Transverse colon (tissue), 4 donors: ENCODE results near the gene COL3A1. TPM values are rescaled to one million over a fixed set of nuclear protein-coding genes. Genes with fewer than 3 reads are reported as not detected.
A peak's percentile ranks its signal among the peaks of the same experiment; 100 is the strongest.

Experiments used
- DNase-seq: peaks from one replicate; pipeline ENCODE4 v3.0.0-alpha.2; 2019
- H3K27ac ChIP-seq, 4 donors: fragments of 200-600 bp; sonication (generic); 2 replicates each; pipeline ENCODE4 v1.5.1; 2016 to 2018; ENCODE audit warnings: inconsistent platforms in 4 of 4
- H3K27me3 ChIP-seq: fragments of 200-600 bp; sonication (generic); 2 replicates; pipeline ENCODE4 v1.5.1; 2017; ENCODE audit warnings: inconsistent platforms
- H3K36me3 ChIP-seq, 4 donors: fragments of 200-600 bp; sonication (generic); 2 replicates each; pipeline ENCODE4 v1.5.1; 2017 to 2019; ENCODE audit warnings: inconsistent platforms in 4 of 4
- H3K4me1 ChIP-seq, 4 donors: fragments of 200-600 bp; sonication (generic); 2 replicates each; pipeline ENCODE4 v1.5.1; 2017 to 2020; ENCODE audit warnings: inconsistent platforms in 4 of 4
- H3K4me3 ChIP-seq, 4 donors: fragments of 200-600 bp; sonication (generic); 1 replicate in 1 of 4; 2 replicates in 3 of 4; pipeline versions ENCODE4 v1.5.1 to v1.6.1; 2017 to 2019; ENCODE audit warnings: inconsistent platforms in 4 of 4
- H3K9me3 ChIP-seq, 2 donors: fragments of 200-600 bp; sonication (generic); 2 replicates each; pipeline ENCODE4 v1.5.1; 2017 to 2019; ENCODE audit warnings: inconsistent platforms in 2 of 2
- EP300 ChIP-seq: sonication (generic); formaldehyde crosslinking; IDR thresholded peaks from one replicate; pipeline ENCODE4 v1.6.1; 2017; ENCODE audit warnings: antibody characterized with exemption, low read depth
- POLR2A ChIP-seq: fragments of 450-650 bp; IDR thresholded peaks from one replicate; pipeline ENCODE4 v1.6.1; 2016; ENCODE audit warnings: antibody characterized with exemption, mild to moderate bottlenecking, moderate library complexity
- POLR2AphosphoS5 ChIP-seq, 3 donors: sonication (generic); formaldehyde crosslinking; IDR thresholded peaks; one replicate each; pipeline ENCODE4 v1.6.1; 2016; ENCODE audit warnings: antibody characterized with exemption in 3 of 3
- WGBS, 2 donors: methylation state at CpG; one replicate each; pipeline ENCODE4 v1.1.5; 2018; ENCODE audit warnings: low coverage in 1 of 2; 5-methylcytosine and 5-hydroxymethylcytosine counted together
- in situ Hi-C, 4 donors: fragments of 200-750 bp; cut with MboI; loops; one replicate each; pipeline versions ENCODE4 v1.15.0 to v1.15.1; 2017; ENCODE audit warnings: low sequenced_read_pairs in 3 of 4, low pct_ligation_motif_present in 1 of 4, low pct_unique_long_range_greater_than_20kb in 1 of 4
- intact Hi-C: fragments of 100-400 bp; cut with DNase I; formaldehyde crosslinking; loops from one replicate; pipeline ENCODE4 v1.15.1; 2023; ENCODE audit warnings: low total_unique reads
- total RNA-seq, 4 donors: library from RNA; depleted of rRNA; stranded (reverse); fragments of >200 nt; gene quantifications; one replicate each; pipeline ENCODE4 v1.1.0, GENCODE V29; 2016
- TF ChIP-seq, protein P1 (sequence below), 5 experiments: fragments of 200-600 bp in 3 of 5; fragments of 450-650 bp in 2 of 5; sonication (generic) in 3 of 5; IDR thresholded peaks; 1 replicate in 2 of 5; 2 replicates in 3 of 5; pipeline ENCODE4 v1.5.1; 2016 to 2017; ENCODE audit warnings: antibody characterized with exemption in 5 of 5, inconsistent platforms in 3 of 5, mild to moderate bottlenecking in 2 of 5, moderate library complexity in 1 of 5

The COL3A1 gene
- total RNA-seq, 4 donors from 2014 or later, result 103 to 424 (median 114) TPM

DNA sequence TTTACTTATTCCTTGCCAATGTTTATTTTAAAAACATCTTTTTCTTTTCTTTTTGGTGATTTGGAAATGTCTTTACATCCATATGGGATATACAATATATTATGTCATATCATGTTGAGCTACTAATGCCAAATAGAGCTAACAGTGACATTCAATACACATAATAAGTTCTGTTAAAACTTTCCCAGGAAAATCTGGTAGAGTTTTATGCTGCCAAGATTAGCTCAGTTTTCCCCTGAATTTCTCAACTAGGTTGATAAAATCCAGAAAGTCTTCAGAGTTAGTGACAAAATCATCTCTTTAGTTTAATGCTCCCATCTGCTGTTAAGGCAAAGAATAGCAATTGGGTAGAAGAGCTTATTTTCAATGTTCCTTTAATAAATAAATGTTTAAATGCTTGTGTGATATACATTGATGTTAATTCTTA lies 9.9 kb downstream of the COL3A1 start:
- intact Hi-C loops (no loop called here), in situ Hi-C loops (loop anchor here in 1 of 4 donors (10.0 kb wide), 1 partner anchor 459 kb away; no protein-coding TSS in a partner anchor)

DNA sequence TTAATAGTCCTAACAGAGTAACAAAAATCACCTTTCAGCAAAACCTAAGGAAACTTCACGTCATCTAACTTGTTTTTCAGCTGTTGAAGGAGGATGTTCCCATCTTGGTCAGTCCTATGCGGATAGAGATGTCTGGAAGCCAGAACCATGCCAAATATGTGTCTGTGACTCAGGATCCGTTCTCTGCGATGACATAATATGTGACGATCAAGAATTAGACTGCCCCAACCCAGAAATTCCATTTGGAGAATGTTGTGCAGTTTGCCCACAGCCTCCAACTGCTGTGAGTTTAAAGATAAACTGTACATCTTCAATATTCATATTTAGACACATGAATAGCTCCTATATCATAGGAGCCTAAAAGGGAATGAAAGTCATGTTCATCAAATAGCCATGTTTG lies 10.5 kb downstream of the COL3A1 start:
- no peak overlapping the region for H3K4me3 ChIP-seq
- no peaks in the 10 kb centered on the region for H3K27me3 ChIP-seq
- intact Hi-C loops (no loop called here), in situ Hi-C loops (loop anchor here in 1 of 4 donors (10.0 kb wide), 1 partner anchor 460 kb away; no protein-coding TSS in a partner anchor)
- H3K4me1 ChIP-seq, result peaks cover 0 to 16% (median 1%) of the 10 kb centered on the region in 4 donors
- TF ChIP-seq POLR2AphosphoS5 (IDR thresholded peaks at IDR 0.05) (peak in 1 of 3 donors; percentile 41), EP300 (no peak), POLR2A (no peak)
- TF ChIP-seq, protein P1, sequence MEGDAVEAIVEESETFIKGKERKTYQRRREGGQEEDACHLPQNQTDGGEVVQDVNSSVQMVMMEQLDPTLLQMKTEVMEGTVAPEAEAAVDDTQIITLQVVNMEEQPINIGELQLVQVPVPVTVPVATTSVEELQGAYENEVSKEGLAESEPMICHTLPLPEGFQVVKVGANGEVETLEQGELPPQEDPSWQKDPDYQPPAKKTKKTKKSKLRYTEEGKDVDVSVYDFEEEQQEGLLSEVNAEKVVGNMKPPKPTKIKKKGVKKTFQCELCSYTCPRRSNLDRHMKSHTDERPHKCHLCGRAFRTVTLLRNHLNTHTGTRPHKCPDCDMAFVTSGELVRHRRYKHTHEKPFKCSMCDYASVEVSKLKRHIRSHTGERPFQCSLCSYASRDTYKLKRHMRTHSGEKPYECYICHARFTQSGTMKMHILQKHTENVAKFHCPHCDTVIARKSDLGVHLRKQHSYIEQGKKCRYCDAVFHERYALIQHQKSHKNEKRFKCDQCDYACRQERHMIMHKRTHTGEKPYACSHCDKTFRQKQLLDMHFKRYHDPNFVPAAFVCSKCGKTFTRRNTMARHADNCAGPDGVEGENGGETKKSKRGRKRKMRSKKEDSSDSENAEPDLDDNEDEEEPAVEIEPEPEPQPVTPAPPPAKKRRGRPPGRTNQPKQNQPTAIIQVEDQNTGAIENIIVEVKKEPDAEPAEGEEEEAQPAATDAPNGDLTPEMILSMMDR (IDR thresholded peaks at IDR 0.05), result no peak
- peaks cover 0 to 20% (median 0%) of the 10 kb centered on the region in 4 donors for H3K36me3 ChIP-seq
- WGBS, 2 donors, result 74 to 100% methylated on average over 2 to 5 of the region's 5 CpGs
- no peaks in the 10 kb centered on the region for H3K9me3 ChIP-seq
- DNase-seq, result no peak
- H3K27ac ChIP-seq, result peak overlapping the region; percentile 67 to 88 (median 78)

More for the DNA sequence above, 9.9 kb downstream of the COL3A1 start:
- TF ChIP-seq, protein P1 (IDR thresholded peaks at IDR 0.05), result peak in 2 of 5 experiments; percentile 21 to 22
- no peak for TF ChIP-seq POLR2A
- TF ChIP-seq POLR2AphosphoS5 (IDR thresholded peaks at IDR 0.05), result peak in 1 of 3 donors; percentile 4
- no peak for TF ChIP-seq EP300
- Histone ChIP-seq H3K27me3 (no peaks in the 10 kb centered on the region), H3K4me1 (peaks cover 0 to 16% (median 1%) of the 10 kb centered on the region in 4 donors), H3K27ac (peak overlapping the region; percentile 67 to 88 (median 78)), H3K4me3 (no peak overlapping the region), H3K36me3 (peaks cover 0 to 17% (median 0%) of the 10 kb centered on the region in 4 donors), H3K9me3 (no peaks in the 10 kb centered on the region)
- DNase-seq, result no peak

DNA sequence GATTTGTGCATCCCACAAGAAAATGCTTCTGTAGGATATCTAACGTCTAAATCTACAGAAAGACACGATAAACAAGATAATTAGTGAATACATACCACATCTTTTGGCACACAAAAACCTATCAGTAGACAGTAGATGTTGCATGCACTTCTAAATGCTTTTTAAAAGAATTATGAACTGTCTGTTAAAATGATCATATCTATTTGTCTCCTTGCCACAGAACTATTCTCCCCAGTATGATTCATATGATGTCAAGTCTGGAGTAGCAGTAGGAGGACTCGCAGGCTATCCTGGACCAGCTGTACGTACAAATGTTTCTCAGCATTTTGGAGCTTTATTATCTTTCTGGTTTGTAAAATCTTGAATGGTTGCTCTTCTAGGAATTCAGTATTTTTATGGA lies 12.7 kb downstream of the COL3A1 start:
- no peaks in the 10 kb centered on the region for H3K27me3 ChIP-seq
- peak overlapping the region; percentile 26 to 88 (median 72) for H3K27ac ChIP-seq
- no peak for DNase-seq
- peaks cover 0 to 32% (median under 1%) of the 10 kb centered on the region in 4 donors for H3K36me3 ChIP-seq
- 63 to 66% methylated on average over 4 of the region's 4 CpGs for WGBS, 2 donors
- intact Hi-C loops (no loop called here), in situ Hi-C loops (loop anchor here in 1 of 4 donors (10.0 kb wide), 1 partner anchor 462 kb away; no protein-coding TSS in a partner anchor)
- TF ChIP-seq EP300, result no peak
- TF ChIP-seq, protein P1 (IDR thresholded peaks at IDR 0.05), result no peak
- no peak for TF ChIP-seq POLR2AphosphoS5 (IDR thresholded peaks at IDR 0.05)
- H3K9me3 ChIP-seq, result no peaks in the 10 kb centered on the region
- peaks cover 0 to 10% (median 0%) of the 10 kb centered on the region in 4 donors for H3K4me1 ChIP-seq
- no peak overlapping the region for H3K4me3 ChIP-seq

DNA sequence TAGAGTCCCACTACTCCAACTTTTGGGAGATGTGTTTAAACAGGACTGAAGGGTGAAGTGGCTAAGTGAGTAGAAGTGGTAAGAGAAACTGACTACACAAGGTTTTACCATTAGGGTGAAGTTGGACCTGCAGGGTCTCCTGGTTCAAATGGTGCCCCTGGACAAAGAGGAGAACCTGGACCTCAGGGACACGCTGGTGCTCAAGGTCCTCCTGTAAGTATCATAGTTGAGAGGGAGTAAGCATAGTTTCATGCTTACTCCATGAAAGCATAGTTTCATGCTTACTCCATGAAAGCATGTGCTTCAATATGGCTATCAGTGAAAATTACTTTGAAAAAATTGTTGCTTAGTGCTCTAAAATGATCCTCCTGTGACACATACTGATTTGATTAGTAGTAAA lies 19.1 kb downstream of the COL3A1 start:
- in situ Hi-C loops, result no loop called here
- Histone ChIP-seq H3K36me3 (peaks cover 0 to 61% (median 7%) of the 10 kb centered on the region in 4 donors), H3K27me3 (no peaks in the 10 kb centered on the region), H3K9me3 (no peaks in the 10 kb centered on the region), H3K27ac (peak overlapping the region in 2 of 4 donors; percentile 8 to 19), H3K4me1 (no peaks in the 10 kb centered on the region), H3K4me3 (no peak overlapping the region)
- 55% methylated on average over 1 of the region's 1 CpG; no CpG with 5 or more reads in 1 of the 2 donors for WGBS, 2 donors
- intact Hi-C loops, result loop anchor here (10.0 kb wide), 1 partner anchor 92 kb away; no protein-coding TSS in a partner anchor
- TF ChIP-seq POLR2AphosphoS5 (IDR thresholded peaks at IDR 0.05), result no peak
- TF ChIP-seq, protein P1 (IDR thresholded peaks at IDR 0.05), result no peak
- TF ChIP-seq POLR2A, result no peak
- TF ChIP-seq EP300, result no peak
- DNase-seq, result no peak
